ENCODE data around the gene COL13A1.

The COL13A1 gene

GRCh38 chr10:69968830-69969229, 167.1 kb downstream of the COL13A1 start:
- no peak for DNase-seq (ENCODE audit: low spot score)

DNA sequence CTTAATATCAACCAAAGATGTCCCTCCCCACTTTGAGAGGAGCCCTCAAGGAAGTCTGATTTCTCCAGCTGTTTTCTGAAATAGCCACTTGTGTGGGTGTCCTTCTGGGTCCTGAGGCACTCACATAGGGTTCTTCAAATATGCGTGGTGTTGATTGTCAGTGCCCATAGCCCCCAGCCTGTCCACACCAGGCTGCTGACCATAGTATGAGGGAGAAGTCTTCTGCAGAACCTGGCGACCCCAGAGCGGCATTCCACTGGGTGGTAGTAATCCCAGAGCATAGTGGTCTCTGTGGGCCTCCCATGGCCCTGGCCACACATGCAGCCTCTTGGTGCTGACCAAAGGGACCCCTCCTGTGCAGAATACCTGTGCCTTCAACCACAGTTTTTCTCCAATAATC, 168.3 kb downstream of the COL13A1 start:
- DNase-seq (ENCODE audit: low spot score), result no peak

- DNase-seq (ENCODE audit: low spot score), result no peak
Measured at GRCh38 chr10:69972981-69973397, 171.3 kb downstream of the COL13A1 start.

- DNase-seq (ENCODE audit: low spot score), result no peak
Measured at GRCh38 chr10:69973678-69974077, 172.0 kb downstream of the COL13A1 start.

GRCh38 chr10:69974551-69975155, 172.9 kb downstream of the COL13A1 start:
- DNase-seq (ENCODE audit: low spot score), result no peak

DNA sequence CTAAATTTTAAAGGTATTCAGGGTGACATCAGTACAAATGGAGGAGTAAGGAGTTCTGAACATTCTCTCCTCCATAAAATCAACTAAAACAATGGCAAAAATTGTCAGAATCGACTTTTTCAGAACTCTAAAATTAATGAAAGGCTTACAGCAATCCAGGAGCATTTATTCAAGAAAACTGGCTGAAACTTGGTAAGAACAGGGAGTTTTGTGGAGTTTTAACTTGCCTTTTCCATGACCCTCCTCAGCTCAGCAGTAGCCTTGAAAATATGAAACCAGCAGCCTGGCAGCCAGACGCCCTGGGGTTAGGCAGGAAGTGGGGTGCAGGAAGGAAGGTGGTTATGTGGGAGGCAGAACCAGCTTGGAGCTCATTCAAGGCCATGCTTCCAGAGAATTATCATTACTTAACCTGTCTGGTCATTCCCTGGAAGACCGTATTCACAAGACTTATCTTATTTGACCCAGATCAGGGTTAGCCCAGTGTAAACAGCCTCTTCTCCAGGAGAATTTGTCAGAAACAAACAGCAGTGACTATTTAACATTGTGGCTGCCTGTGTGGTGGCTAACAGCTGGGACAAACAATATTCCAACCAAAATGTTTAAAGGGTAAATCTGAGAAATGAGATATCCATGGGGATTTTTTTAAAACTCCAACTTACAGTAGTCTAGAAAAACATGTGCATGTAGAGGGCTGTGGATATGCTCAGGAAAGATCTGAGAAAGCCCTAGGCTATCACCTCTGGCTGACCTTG, 175.3 kb downstream of the COL13A1 start:
- no peak for DNase-seq (ENCODE audit: low spot score)

- DNase-seq (ENCODE audit: low spot score), result no peak
Measured at GRCh38 chr10:69979174-69979573, 177.5 kb downstream of the COL13A1 start.

GRCh38 chr10:69980672-69981071, 179.0 kb downstream of the COL13A1 start:
- DNase-seq (ENCODE audit: low spot score), result no peak

DNA sequence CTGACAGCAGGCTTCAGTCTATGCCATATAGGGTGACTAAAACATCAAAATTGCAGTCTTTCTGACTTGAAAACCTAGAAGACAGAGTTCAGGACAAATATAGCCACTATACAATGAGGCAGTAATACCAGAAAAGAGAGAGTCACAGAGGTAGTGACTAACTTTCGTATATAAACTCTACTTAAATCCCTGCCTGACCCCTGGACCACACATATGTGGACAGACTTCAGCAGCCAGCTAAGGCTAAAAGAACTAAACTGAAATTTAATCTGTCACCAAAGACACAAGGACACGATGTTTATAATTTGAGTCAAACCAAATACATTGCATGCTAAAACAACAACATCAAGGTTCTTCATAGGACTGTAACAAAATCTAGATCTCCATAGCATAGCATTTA, 186.4 kb downstream of the COL13A1 start:
- no peak for DNase-seq (ENCODE audit: low spot score)

DNA sequence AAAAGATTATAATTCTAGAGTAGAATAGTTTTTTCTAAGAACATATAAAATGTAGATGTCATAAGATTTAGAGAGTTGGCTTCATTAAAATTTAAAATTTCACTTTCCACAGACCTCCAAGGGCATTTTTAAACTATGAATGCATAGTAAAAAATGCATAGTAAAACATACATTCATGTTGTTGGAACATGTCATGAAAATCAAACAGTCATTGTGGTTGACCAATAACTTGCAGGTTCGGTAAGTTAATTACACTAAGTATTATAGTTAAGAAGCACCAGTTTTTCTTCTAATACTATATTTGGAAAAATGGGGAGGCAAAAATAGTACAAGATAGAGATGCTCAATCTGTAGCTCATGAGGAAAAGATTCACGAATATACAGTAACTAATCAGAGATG, 189.4 kb downstream of the COL13A1 start:
- DNase-seq (ENCODE audit: low spot score), result no peak

- peak; percentile 55 for DNase-seq (ENCODE audit: low spot score)
Measured at GRCh38 chr10:69994262-69994661, 192.6 kb downstream of the COL13A1 start.

DNA sequence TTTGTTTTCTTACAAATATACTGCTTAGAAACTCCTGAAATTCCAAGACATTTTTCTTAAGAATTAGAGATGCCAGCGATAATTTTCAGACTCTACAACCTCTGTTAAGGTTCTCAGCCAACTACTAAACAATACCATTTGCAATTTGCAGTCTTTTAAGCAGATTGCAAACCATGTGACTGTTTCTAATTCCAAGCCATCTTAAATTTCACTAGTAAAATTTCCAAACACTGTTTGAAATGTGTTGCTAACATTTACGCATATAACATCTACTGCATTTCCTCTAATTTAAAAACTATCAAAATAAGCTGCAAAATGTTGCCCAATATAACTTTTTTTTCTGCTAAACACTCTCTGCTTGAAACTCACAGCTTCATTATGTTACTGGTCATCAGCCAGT, 194.9 kb downstream of the COL13A1 start:
- no peak for DNase-seq (ENCODE audit: low spot score)

DNA sequence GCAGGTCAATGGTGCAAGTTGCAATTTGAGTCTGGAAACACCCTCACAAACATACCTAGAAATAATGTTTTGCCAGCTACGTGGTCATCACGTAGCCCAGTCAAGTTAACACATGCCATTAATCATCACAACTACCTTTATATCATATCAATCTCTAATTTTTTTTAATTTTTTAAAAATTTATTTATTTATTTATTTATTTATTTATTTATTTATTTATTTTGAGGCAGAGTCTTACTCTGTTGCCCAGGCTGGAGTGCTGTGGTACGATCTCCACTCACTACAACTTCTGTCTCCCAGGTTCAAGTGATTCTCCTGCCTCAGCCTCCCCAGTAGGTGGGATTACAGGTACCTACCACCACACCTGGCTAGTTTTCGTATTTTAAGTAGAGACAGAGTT, 198.6 kb downstream of the COL13A1 start:
- no peak for DNase-seq (ENCODE audit: low spot score)

DNA sequence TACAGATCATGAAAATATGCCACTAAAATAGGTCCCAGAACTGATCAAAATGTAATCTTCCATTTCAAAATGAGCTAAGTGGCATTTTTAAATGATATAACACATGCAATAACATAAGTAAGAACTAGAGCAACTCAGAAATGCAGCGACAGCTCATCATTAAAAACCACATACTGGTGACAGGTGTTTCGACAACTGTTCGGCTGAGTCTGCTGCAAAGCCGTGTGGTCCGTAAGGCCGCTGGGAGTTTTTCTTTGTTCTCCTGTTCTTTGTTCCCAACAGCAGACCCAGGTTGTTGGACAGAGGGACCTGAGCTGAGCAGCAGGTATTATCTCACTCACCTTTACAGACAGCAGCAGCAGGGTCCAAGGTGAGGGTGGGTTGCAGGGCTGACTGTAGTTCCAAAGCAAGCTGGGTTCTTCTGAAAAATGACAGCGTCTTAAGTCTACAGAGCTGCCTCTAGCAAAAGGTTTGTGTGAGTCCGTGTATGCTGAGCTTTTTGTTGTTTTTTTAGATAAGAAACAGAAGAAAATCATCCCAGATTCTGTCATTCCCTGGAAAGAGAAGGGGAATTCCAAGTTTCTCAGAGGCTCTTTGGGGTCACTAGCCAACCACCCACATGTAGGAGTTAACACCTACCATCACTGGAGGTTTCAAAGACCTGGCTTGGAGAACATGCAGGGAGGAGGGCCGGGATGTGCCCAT, 205.6 kb downstream of the COL13A1 start:
- no peak for DNase-seq (ENCODE audit: low spot score)
